ENCODE data around the gene PTPRD.

DNA sequence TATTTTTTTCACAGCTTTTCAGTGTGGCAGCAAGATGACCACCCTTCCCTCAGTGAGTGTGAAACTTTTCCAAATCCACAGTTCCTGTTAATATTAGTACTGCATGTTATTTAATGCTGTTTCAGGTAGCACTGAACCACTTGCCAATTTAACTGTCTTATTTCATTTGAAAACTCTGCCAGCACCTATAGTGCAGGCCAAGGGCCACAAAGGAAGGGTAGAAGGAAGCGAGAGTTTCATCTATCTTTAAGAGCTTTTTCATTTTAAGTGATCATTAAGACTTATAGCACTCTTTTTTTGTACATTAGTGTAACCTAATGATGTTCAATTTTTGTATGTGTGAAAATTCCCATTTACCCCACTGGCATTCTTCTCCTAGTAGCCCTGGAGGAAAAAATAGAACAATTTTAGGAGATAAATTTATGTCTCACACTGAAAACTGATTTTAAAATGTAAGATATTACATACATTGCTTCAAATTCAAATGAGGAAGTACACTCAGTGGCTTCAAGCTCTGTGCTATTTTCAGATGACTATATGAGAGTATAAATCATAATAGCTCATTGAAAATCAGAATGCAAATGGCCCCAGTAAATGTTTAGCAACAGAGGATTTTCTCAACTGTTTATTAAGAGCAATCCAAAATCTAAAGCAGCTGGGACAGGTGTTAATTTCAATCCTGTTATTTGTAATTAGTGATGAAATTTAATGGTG is 820.5 kb downstream of the PTPRD start:
- no peak for TF ChIP-seq EZH2 (IDR thresholded peaks at IDR 0.05)
- no peak for TF ChIP-seq CTCF (IDR thresholded peaks at IDR 0.05)

Data from neural progenitor cell (in vitro differentiated cells).